DMS 273 (cell line): ENCODE results near the gene GRIK3.

Experiments
- DNase-seq: peaks from one replicate; lab custom pipeline; 2025; ENCODE audit not compliant: unreplicated experiment; lab: John Stamatoyannopoulos, UW

Gene GRIK3

DNA sequence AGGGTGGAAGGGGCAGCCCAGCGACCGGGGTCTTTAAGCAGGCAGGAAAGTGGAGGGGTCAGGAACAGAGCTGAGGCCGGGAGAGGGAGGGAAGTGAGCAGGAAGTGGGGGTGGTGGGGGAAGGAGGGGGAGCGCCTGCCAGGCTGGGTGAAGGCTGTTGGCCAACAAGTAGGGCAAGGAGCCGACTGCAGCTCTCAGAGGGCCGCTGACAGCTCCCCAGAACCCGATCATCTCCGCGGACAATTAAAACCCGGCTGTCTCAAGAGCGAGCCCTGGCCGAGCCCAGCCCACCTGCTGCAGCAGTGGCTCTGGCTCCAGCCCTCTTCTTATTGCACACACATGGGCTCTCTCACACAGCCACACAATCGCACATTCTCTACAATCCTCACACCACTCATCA, 51.6 kb downstream of the GRIK3 start:
- peak; percentile 30 for DNase-seq

DNA sequence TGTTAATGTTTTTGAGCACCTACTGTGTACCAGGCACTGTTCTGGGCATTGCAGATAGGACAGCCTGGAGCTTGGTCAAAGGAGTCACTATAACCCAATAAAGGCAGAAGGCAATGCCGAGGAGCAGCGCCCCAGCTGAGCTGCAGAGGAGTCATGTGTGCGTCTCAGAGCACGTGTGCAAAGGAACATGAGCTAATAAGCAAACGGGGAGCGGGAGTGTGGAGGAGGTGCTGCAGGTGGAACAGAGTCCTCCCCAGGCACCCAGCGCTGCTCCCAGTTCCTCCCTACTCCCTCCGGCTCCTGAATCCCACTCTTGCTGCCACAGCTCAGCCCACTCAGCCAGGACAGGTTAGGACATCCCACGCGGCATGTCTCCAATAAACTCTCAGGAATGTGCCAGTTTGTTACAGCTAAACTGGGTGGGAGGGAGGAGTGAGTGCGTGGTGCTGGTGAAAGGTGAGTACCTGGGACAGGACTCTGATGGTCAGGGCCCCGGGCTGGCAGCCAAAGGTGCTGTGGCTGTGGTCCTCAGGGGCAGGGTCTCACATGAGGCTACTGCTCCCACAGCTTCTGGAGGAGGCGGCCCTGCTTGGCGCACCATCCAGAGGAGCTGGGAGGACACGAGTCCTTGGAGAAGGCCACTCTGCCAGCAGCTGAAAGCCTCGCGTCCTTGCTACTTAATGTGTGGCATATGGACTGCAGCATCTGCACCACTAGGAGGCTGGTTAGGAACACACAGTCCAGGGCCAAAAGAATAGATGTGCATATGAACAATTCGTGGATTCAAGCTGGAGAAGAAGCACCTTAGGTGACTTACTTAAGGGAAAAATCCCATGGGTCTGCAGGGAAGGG, 52.3 kb downstream of the GRIK3 start:
- DNase-seq: peak; percentile 75

DNA sequence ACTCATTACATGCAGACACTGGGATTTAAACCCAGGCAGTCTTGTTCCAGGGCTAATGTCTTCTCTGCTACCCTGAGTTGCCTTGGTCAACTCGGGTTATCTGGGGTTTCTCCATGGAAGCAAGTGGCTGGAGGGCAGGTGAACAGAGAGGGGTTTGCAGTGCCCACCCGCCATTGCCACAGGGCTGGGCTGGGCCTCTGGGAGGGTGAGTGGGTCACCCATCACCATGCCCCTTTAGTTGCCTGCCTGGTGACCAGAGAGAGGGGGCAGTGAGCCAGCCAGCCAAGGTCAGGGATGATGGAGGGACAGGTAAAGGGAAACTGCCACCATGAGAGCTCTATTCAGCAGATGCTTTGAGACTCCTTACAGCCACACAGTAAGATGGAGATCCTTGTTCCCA, 53.2 kb downstream of the GRIK3 start:
- DNase-seq: no peak

GRCh38 chr1:36977731-36978406, 56.4 kb downstream of the GRIK3 start:
- DNase-seq: no peak

DNA sequence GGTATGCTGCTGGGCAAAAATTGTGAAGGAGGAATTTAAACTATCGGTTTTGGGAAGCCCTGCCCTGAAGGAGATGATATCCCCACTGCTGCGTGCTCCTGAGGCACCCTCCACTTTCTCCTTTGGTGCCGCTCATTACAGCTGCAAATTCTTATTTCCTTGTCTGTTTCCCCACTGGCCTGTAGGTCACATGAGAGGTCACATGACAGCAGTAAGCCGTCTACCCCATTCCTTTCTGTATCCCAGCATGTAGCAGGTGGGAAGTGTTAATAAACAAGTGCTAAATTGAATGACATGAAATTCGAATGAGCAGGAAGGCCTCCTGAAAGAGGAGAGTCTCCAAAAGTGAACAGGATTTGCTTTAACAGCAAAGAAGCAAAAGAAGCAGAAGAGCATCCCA, 58.7 kb downstream of the GRIK3 start:
- no peak for DNase-seq

- no peak for DNase-seq
Observed at GRCh38 chr1:36973056-36973455, 61.3 kb downstream of the GRIK3 start.

DNA sequence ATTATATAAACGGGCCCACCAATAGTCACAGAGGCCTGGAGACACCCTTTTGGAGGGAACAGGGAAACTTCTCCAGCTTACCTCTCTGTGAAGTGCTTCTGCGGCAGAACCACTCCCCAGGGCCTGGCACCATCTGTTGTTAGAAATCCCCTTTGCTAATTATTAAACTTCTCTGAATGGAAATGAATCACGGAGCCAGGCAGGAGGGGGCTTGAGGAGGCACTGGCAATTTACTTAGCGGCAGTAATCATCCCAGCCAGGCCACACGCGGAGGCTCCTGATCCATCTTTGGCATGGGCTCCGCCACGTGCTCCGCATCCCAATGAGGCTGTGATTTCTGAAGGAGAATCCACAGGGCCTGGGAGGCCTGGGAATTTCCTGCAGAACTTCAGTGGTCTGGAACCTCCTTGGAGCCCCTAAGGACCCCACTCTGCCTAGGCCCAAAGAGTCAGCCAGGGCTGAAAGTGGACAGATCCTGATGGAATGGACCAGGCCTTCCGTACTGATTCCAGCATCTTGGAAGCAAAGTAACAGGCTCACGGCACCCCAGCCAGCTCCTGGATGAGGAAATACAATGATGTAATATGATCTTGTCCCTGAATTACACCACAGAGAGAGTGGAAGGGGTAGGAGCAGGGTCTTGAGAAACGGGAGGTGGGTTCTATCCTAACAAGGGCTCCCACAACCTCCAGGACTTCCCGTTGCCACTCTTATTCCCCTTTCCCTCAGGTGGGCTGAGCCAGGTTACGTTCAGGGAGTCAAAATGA, 62.3 kb downstream of the GRIK3 start:
- peak; percentile 85 for DNase-seq

- DNase-seq: peak; percentile 61
Observed at GRCh38 chr1:36968730-36969129, 65.6 kb downstream of the GRIK3 start.

DNA sequence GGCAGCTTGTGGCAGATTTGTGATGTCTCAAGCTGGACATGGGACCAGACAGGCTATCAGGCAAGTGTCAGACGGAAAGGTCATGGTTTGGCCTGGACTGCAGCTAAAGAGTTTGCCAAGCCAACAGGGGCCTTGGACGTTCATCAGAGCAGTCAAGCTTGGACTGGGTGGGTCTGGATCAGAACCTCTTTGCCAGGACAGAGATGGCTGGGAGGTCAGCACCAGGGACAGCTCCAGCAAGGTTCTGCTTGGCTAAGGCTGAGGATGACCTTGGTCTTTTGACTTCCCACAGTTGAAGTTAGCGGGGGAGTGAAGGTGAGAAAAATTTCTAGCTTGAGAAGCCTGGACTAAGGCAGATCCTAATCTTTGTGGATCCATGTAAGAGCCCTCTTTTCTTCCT, 68.1 kb downstream of the GRIK3 start:
- peak; percentile 43 for DNase-seq

DNA sequence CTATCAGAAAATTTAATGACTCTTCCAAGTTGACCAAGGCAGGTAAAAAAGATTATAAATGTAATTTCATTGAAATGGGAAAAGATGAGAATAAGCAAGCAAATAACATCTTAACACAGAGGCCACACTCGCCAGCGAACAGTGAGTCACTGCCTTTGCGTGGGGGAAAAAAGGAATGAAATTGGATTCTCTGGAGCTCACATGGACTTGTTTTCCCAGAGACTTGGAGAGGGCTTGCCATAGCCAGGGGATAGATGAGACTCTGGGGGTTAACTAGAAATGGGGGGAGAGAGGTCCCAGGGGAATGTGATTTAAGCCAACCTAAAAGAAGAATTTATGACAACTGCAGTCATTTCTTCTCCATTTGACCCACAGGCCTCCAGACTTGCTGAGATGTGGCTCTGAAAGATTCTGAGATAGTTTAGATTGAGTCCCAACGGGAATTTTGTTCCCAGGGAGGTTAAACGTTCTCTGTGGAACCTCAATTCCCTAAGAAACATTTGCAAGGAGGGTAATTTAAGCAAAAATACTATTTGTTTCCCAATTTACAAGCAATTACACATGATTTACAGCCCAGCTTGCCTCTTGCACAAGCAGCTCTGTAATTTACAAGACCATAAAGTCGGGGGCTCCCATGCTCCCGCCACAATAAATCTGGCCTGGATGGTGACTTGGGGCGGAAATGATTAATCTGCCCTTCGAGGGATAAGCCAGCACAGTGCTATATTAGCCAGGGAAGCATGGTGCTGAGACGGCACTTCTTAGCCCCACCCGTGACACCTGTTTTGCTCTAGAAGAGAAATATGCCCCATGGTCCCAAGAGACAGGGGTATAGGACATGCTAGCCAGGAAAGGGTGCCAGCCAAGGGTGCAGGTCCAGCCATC, 68.8 kb downstream of the GRIK3 start:
- DNase-seq: no peak

DNA sequence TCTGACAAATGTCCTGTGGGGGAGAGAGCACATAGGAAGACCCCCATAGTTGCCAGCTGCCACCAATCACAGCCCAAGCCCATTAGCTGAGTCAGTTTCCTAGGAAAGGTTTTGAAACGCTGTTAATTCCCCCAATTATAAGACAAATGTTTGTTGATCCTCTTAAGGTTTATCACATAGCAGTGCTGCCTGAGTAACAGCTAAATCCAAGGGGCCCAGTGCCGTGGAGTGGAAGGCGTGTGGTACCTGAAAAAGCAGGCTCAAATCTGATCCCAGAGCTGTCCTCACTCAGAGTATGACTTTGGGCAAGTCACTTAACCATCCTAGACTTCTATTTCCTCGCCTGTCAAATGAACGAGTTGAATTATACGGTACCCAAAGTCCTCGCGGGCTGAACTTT, 69.5 kb downstream of the GRIK3 start:
- DNase-seq: no peak

DNA sequence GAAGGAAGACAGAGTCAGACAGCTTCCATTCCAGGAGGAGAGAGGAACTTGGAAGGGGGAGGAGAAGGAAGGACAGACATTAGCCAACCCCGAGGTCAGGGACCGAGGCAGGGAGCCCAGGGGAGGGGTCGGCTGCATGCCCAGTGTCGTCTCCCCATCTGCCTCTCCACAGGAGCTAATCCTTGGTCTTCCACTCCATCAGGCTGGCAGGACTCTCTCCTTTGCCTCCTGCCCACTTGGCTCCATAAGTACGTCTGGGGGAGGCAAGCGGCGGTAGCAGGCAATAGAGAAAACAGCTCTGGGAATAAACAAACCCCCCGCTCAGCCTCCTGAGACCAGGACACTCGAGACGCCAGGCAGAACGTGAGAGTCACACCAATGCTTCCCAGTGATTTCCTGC, 71.3 kb downstream of the GRIK3 start:
- peak; percentile 73 for DNase-seq

DNA sequence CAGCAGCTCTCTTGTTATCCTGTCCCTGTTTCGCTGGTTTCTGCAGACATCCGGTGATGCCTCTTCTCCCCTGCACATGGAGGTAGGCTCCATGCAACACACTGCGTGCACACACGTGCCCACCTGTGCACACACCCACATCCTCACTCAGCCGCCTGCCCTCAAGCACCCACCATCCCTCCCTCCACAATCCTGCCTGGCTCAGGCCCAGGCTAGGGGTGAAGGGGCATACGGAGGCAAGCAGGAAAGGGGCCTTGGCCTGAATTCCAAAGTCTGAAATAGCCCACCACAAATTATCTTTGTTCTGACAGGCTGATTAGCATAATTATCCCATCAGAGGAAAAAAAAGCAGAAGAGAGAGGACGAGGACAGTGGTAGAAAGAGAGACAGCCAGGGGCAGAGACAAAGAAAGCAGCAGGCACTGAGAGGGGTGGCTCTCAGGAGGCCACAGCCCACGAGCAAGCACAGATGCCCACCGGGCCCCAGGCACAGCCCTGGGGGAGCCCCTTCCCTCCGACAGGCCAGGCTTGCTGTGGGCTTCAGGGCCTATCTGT, 73.2 kb downstream of the GRIK3 start:
- no peak for DNase-seq

- no peak for DNase-seq
Observed at GRCh38 chr1:36956570-36956969, 77.7 kb downstream of the GRIK3 start.

- no peak for DNase-seq
Observed at GRCh38 chr1:36955016-36955415, 79.3 kb downstream of the GRIK3 start.

DNA sequence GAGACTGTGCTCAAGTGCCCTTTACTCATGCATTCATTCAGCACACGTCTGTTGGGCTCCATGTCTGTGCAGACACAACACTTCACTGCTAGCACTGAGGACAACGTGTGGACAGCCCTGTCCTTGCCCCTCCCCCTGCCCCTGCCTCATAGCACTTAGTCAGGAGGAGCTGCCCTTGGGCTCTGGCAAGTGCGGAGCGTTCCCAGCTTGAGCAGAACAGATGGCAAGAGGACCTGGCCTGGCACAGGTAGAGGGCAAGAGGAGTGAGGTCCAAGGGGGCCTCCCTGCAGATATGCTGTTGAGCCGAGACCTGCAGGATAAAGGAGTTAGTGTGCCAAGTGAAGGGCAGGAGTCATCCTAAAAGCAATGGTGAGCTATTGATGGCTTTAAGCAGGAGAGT, 81.3 kb downstream of the GRIK3 start:
- DNase-seq: no peak

- DNase-seq: no peak
Observed at GRCh38 chr1:36951761-36952160, 82.6 kb downstream of the GRIK3 start.

DNA sequence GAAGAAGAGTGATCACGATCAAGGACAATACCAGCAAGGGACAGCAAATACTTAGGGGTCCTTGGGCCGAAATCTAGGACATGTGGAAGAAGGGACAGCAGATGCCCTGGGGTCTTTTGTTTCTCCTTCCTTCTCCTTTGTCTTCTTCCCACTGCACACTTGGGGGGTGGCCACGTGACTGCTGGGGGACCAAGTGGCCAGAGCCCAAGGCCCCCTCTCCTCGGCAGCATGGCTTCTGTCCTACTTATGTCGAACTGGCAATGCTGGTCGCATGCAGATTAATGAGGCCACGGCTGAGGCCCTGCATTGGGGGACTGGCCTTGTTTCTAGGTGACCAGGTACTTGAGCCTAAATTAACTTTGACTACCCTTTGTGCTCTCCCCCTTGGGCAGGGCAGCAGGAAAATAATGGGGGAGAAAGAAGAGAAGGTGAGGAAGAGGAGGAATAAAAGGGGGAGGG, 83.0 kb downstream of the GRIK3 start:
- no peak for DNase-seq

- DNase-seq: no peak
Observed at GRCh38 chr1:36950604-36951291, 83.6 kb downstream of the GRIK3 start.

DNA sequence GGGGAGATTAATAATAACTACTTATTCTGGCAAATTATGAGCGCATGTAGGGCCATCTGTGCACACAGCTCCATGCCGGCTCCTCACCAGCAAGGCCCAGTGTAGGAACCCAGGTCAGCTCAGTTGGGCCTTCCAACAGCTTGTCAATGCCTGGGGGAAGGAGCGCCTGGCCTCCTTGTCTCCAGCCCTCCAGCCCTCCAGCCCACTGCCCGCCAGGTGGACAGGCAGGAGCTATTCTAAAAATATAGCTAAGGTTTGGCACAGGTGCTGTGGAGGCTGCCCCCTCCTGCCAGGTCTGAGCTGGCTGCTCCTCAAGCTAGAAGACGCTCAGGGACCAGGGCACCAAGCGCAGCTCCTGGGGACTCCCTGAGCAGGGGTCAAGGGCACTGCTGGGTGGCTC, 85.7 kb downstream of the GRIK3 start:
- no peak for DNase-seq
